HCT116 (cell line): ENCODE data around the gene PDK4.

Experiments
- ATF3 ChIP-seq: IDR thresholded peaks from 2 replicates; pipeline ENCODE4 v1.6.1; 2012
- CBX3 ChIP-seq: IDR thresholded peaks from 2 replicates; pipeline ENCODE4 v1.6.1; 2012; ENCODE audit warnings: low read depth
- CTCF ChIP-seq, 3 experiments: fragments of 200-600 bp in 1 of 3; sonication (generic) in 1 of 3; IDR thresholded peaks in 2 of 3; conservative IDR thresholded peaks in 1 of 3; 2 replicates each; pipeline ENCODE4 v1.5.1; 2012 to 2017; ENCODE audit warnings: low read depth in 2 of 3, low read length in 2 of 3, antibody characterized with exemption in 1 of 3, borderline replicate concordance in 1 of 3, control low read depth in 1 of 3, mild to moderate bottlenecking in 1 of 3, mixed read lengths in 1 of 3, mixed run types in 1 of 3, moderate library complexity in 1 of 3; ENCODE audit not compliant: insufficient read depth in 1 of 3
- EZH2phosphoT487 ChIP-seq: fragments of 200-600 bp; IDR thresholded peaks from 2 replicates; pipeline ENCODE4 v1.6.1; 2018; ENCODE audit warnings: antibody characterized with exemption, borderline replicate concordance
- JUND ChIP-seq: IDR thresholded peaks from 2 replicates; pipeline ENCODE4 v1.6.1; 2012
- POLR2A ChIP-seq: IDR thresholded peaks from 2 replicates; pipeline ENCODE4 v1.7.0; 2011; ENCODE audit warnings: borderline replicate concordance; ENCODE audit not compliant: insufficient read depth, insufficient read length; ENCODE audit errors: extremely low read depth
- POLR2AphosphoS5 ChIP-seq: IDR thresholded peaks from 2 replicates; pipeline ENCODE4 v1.6.1; 2011; ENCODE audit warnings: mild to moderate bottlenecking, low read depth, low read length, moderate library complexity
- SP1 ChIP-seq: IDR thresholded peaks from 2 replicates; pipeline ENCODE4 v1.6.1; 2012; ENCODE audit warnings: low read depth
- SRF ChIP-seq: IDR thresholded peaks from 2 replicates; pipeline ENCODE4 v1.6.1; 2012; ENCODE audit warnings: low read depth
- YY1 ChIP-seq: IDR thresholded peaks from 2 replicates; pipeline ENCODE4 v1.6.1; 2011; ENCODE audit warnings: low read length, low read depth, moderate library complexity, mild to moderate bottlenecking; ENCODE audit not compliant: insufficient replicate concordance; ENCODE audit errors: extremely low read depth
- ZBTB33 ChIP-seq: IDR thresholded peaks from 2 replicates; pipeline ENCODE4 v1.6.1; 2011; ENCODE audit warnings: mild to moderate bottlenecking, low read length, moderate library complexity; ENCODE audit not compliant: insufficient replicate concordance; ENCODE audit errors: extremely low read depth
- ZFX ChIP-seq: fragments of 450-650 bp; IDR thresholded peaks from 2 replicates; pipeline ENCODE4 v1.6.1; 2017
- TF ChIP-seq, protein P1 (sequence below): IDR thresholded peaks from 2 replicates; pipeline ENCODE4 v1.6.1; 2012
- TF ChIP-seq, protein P2 (sequence below): IDR thresholded peaks from 2 replicates; pipeline ENCODE4 v1.6.1; 2012; ENCODE audit warnings: low read depth

DNA sequence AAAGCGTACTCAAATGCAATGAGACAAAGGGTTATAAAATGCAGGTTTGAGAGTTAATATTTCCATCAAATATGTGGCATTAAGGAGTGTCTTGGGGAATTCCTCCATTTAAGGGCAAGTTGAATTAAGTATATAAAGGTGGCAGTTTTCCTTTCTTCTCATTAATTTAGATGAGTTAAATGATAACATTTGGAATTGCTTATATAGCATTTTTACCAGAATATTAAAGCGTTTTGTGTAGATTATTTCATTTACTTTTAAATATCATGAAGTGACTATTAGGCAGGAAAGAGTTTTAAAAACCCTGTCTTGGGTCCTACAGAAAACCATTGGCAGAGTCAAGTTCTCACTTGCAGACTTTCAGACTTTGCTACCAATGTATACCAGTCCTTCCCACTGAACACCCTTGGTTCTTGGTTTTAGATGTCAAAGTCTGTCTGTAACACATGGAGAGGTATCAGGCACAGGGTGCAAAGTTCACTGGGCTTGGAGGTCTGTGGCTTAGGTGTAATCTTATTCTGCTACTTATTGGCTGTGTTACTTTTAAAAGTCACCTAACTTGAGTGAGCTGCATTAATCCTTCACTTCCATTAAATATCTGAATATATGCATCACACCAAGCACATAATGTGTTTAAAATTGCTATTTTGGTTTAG, 59.5 kb downstream of the PDK4 start:
- TF ChIP-seq ATF3 (no peak), YY1 (no peak), ZBTB33 (no peak), CBX3 (no peak), CTCF (IDR thresholded peaks at IDR 0.05 in 2 of 3, conservative IDR thresholded peaks at IDR 0.05 in 1 of 3; ENCODE audit: borderline replicate concordance in 1 of 3, insufficient read depth in 1 of 3, low read depth in 2 of 3, low read length in 2 of 3) (no peak), JUND (no peak), SRF (no peak), EZH2phosphoT487 (no peak), SP1 (no peak), ZFX (no peak), POLR2A (no peak), POLR2AphosphoS5 (no peak)
- TF ChIP-seq, protein P1, sequence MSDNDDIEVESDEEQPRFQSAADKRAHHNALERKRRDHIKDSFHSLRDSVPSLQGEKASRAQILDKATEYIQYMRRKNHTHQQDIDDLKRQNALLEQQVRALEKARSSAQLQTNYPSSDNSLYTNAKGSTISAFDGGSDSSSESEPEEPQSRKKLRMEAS = no peak
- TF ChIP-seq, protein P2, sequence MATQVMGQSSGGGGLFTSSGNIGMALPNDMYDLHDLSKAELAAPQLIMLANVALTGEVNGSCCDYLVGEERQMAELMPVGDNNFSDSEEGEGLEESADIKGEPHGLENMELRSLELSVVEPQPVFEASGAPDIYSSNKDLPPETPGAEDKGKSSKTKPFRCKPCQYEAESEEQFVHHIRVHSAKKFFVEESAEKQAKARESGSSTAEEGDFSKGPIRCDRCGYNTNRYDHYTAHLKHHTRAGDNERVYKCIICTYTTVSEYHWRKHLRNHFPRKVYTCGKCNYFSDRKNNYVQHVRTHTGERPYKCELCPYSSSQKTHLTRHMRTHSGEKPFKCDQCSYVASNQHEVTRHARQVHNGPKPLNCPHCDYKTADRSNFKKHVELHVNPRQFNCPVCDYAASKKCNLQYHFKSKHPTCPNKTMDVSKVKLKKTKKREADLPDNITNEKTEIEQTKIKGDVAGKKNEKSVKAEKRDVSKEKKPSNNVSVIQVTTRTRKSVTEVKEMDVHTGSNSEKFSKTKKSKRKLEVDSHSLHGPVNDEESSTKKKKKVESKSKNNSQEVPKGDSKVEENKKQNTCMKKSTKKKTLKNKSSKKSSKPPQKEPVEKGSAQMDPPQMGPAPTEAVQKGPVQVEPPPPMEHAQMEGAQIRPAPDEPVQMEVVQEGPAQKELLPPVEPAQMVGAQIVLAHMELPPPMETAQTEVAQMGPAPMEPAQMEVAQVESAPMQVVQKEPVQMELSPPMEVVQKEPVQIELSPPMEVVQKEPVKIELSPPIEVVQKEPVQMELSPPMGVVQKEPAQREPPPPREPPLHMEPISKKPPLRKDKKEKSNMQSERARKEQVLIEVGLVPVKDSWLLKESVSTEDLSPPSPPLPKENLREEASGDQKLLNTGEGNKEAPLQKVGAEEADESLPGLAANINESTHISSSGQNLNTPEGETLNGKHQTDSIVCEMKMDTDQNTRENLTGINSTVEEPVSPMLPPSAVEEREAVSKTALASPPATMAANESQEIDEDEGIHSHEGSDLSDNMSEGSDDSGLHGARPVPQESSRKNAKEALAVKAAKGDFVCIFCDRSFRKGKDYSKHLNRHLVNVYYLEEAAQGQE = no peak
